ENCODE data around the gene TRAK1. TPM values are rescaled to one million over a fixed set of nuclear protein-coding genes. Genes with fewer than 3 reads are reported as not detected.
"Not testable (repeated sequence)": the region's sequence is repeated elsewhere in the genome, so short reads cannot be mapped to it uniquely, and the experiment has no call there.

The TRAK1 gene
- 49.2 and 54.7 TPM in 2 replicates for total RNA-seq (ENCODE audit: low replicate concordance)
- long read RNA-seq, full-length matches to known transcripts = 38 of 65 reads
- long read RNA-seq, partial matches to known transcripts = 7 of 65 reads
- long read RNA-seq, other reads (novel, unspliced or antisense) = 20 of 65 reads

DNA sequence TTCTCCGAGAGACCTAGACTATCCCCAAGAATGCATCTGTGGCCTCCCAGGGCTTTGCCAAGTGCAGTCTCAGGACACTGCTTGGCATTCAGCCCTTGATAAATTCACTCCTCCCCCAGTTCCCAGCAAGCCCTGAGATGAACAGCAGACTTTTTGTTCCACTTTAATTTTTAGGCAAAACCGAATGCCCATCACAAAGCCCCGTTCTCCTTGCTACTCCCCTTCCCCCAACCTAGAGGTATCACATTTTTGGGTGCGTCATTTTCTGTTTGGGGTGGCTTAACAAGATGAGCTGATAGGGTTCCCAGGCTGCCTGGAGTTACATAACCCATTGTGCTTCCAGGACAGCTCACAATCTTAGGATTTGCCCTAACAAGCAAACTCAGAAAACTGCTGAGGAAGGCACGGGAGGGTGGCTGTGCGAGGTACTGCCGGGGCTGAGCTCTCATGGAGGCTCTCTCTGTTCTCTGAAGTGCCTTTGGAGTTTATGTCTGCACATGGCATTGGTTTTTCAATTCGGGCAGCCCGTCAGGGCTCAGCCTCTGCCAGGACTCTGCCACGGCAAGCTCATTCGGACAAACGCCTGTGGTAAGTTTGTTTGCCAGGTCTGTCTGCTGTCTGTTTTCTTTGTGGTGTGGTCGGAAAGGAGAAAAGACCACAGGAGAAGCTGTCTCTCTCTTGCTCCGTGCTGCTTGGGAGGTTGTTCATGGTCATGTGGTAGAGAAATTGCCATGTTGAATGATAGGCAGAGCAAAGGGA, at the start of gene TRAK1:
TSS of gene TRAK1 (plus strand) at position 385 of the 759 bp plus-strand sequence. CDS start at position 498, 113 bp downstream.
- no peak for DNase-seq (ENCODE audit: extremely low spot score, unreplicated experiment)
- peaks cover 22% of the 10 kb centered on the region for H3K36me3 Mint-ChIP-seq
- H3K4me1 Mint-ChIP-seq (ENCODE audit: unreplicated experiment) = peaks cover 17% of the 10 kb centered on the region
- peak within 1 kb of the TSS; percentile 52 for H3K27ac Mint-ChIP-seq
- H3K27me3 Mint-ChIP-seq = no peaks in the 10 kb centered on the region
- no peak for TF ChIP-seq CTCF (conservative IDR thresholded peaks at IDR 0.05)
- no peaks in the 10 kb centered on the region for H3K9me3 Mint-ChIP-seq
- no peak within 1 kb of the TSS for H3K4me3 Mint-ChIP-seq

DNA sequence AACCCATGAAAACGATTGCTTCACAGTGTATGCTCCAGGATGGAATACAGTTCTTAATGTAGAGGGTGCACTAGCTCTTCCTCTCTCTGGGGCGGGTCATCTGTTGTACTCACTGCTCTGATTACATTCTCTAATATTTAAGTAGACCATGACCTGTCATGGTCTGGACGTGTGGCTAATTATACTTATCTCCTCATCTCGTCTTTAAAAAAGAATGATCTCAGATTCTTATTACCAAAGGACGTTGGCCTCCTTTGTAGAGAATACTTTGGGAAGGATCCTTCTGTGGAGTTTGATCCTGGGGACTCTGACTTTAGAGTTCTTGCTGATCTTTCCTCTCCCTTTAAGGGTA, 48.4 kb upstream of the TRAK1 start:
- Mint-ChIP-seq H3K9me3 (no peaks in the 10 kb centered on the region), H3K27me3 (no peaks in the 10 kb centered on the region), H3K36me3 (no peaks in the 10 kb centered on the region), H3K27ac (peak overlapping the region; percentile 92), H3K4me1 (ENCODE audit: unreplicated experiment) (peaks cover 33% of the 10 kb centered on the region), H3K4me3 (peak overlapping the region; percentile 82)
- DNase-seq (ENCODE audit: extremely low spot score, unreplicated experiment) = no peak
- no peak for TF ChIP-seq CTCF (conservative IDR thresholded peaks at IDR 0.05)

GRCh38 chr3:42043099-42043813, 47.9 kb upstream of the TRAK1 start:
- DNase-seq (ENCODE audit: extremely low spot score, unreplicated experiment) = peak; percentile 80
- TF ChIP-seq CTCF (conservative IDR thresholded peaks at IDR 0.05) = no peak
- Mint-ChIP-seq H3K36me3 (no peaks in the 10 kb centered on the region), H3K27ac (peak overlapping the region; percentile 92), H3K27me3 (no peaks in the 10 kb centered on the region), H3K4me3 (peak overlapping the region; percentile 82), H3K4me1 (ENCODE audit: unreplicated experiment) (peaks cover 37% of the 10 kb centered on the region), H3K9me3 (no peaks in the 10 kb centered on the region)

- no peak overlapping the region for H3K27ac Mint-ChIP-seq
- DNase-seq (ENCODE audit: extremely low spot score, unreplicated experiment) = no peak
Measured at GRCh38 chr3:42045708-42046243, 45.4 kb upstream of the TRAK1 start.

GRCh38 chr3:42048526-42048925, 42.6 kb upstream of the TRAK1 start:
- not testable (repeated sequence) for DNase-seq (ENCODE audit: extremely low spot score, unreplicated experiment); H3K27me3 Mint-ChIP-seq; H3K4me3 Mint-ChIP-seq; H3K27ac Mint-ChIP-seq; H3K36me3 Mint-ChIP-seq; H3K9me3 Mint-ChIP-seq
- peaks cover 50% of the 10 kb centered on the region for H3K4me1 Mint-ChIP-seq (ENCODE audit: unreplicated experiment)

More at GRCh38 chr3:42045708-42046243, 45.4 kb upstream of the TRAK1 start:
- no peak for TF ChIP-seq CTCF (conservative IDR thresholded peaks at IDR 0.05)
- no peaks in the 10 kb centered on the region for H3K27me3 Mint-ChIP-seq
- H3K4me3 Mint-ChIP-seq = no peak overlapping the region
- peaks cover 42% of the 10 kb centered on the region for H3K4me1 Mint-ChIP-seq (ENCODE audit: unreplicated experiment)
- H3K9me3 Mint-ChIP-seq = no peaks in the 10 kb centered on the region
- H3K36me3 Mint-ChIP-seq = no peaks in the 10 kb centered on the region

GRCh38 chr3:42050126-42050525, 41.0 kb upstream of the TRAK1 start:
- H3K4me1 Mint-ChIP-seq (ENCODE audit: unreplicated experiment) = peaks cover 42% of the 10 kb centered on the region
- H3K27me3 Mint-ChIP-seq = no peaks in the 10 kb centered on the region
- H3K9me3 Mint-ChIP-seq = no peaks in the 10 kb centered on the region
- H3K36me3 Mint-ChIP-seq = no peaks in the 10 kb centered on the region
- H3K4me3 Mint-ChIP-seq = no peak overlapping the region
- no peak for TF ChIP-seq CTCF (conservative IDR thresholded peaks at IDR 0.05)
- H3K27ac Mint-ChIP-seq = no peak overlapping the region
- DNase-seq (ENCODE audit: extremely low spot score, unreplicated experiment) = no peak

Data from type B pancreatic cell (in vitro differentiated cells).